ENCODE results near the gene TACC3.

GRCh38 chr4:1767770-1768366 lies 46.5 kb downstream of the TACC3 start:
- TF ChIP-seq ZNF175 (tag by site-specific recombination; IDR thresholded peaks at IDR 0.05) (no peak), CTCF (tag by site-specific recombination; IDR thresholded peaks at IDR 0.05) (no peak), PRDM1 (tag by site-specific recombination; IDR thresholded peaks at IDR 0.05) (no peak), PRDM4 (tag by site-specific recombination; IDR thresholded peaks at IDR 0.05) (no peak)

Measured in HEK293 (cell line).